ENCODE measurements around the gene LRMDA.
"Not testable (repeated sequence)": the region's sequence is repeated elsewhere in the genome, so short reads cannot be mapped to it uniquely, and the experiment has no call there.

LRMDA gene

DNA sequence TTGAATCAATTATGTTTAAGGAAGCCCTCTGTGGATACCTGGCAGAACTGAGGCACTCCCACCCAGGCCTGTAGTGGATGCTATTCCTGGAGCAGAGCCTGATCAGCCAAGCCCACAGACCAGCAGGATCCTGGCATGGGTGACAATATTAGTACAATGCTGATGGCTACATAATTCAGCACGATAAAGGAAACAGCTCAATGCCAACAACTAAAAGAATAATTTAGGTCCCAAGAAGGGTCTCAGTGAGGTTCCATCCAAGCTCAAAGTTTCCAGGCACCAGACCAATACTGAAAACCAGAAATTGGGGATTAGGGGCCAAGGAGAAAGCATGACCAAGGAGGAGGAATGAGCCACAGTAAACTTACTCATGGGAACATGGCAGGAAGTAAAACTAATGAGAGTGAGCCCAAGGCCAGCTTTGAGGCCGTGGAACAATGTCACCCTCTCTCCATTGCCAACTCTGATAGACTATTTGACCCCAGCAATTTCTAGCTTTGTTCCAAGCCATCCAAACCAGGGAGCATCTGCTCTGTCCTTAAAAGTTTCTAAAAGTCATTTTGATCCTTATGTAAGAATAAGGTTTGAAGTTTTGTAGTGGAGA, 1123.7 kb downstream of the LRMDA start:
- no peak for DNase-seq (ENCODE audit: low spot score)

DNA sequence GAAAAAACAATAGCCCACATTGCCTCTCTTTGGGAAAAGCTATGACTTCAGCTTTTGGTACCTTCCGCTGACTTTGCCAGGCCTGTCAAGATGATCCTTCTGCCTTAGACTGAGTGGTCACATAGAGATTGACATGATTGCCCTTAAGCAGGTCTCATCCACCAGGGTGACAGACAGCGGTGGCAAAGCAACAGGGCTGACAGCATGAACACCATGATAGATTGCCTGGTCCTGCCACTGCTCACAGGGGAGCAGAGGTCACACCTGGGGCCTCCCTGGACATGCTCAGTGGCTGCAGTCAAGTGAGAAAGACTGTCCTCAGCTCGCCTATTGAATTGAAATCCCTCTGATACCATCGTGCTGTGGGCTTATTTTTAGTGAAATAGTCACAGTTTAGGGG, 1125.9 kb downstream of the LRMDA start:
- no peak for DNase-seq (ENCODE audit: low spot score)

DNA sequence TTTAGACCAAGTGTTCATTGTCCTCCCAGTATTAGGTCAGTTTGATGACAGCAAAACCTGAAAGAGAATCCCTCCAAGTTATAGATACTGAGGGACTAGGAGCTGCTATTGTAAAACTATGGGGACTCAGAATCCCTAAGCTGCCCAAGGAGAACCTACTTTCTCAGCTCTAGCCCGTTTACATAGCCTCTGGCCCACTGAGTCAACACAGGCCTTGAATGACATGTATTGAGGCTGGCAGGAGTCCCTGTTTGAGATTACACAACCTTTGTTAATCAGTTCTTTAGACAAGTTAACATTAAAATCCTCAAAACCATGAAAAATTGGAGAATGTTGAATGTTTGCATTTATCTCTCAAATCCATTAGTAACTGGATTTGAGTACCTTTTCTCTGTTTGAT, 1127.2 kb downstream of the LRMDA start:
- no peak for DNase-seq (ENCODE audit: low spot score)

- DNase-seq (ENCODE audit: low spot score): no peak
These were observed 1127.8 kb downstream of the LRMDA start for GRCh38 chr10:76558996-76559891.

GRCh38 chr10:76559892-76560220, 1128.4 kb downstream of the LRMDA start:
- DNase-seq (ENCODE audit: low spot score): no peak

DNA sequence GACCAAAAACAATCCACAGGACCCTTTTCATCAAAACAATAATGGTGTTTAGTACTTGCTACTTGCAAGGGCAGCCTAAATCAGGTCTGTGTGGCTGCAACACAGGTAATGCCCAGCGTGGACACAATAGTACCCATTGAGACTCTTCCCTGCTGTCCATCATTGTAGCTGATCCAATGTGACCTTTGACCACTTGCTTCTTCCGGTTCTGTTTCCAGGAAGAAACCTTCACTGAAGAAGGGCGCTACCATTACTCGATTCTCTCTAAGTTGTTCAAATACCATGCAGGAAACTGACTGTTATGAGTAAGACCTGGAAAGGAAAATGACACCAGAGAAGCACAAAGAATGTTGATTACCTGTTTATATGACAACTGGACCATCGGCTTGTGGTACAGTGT, 1128.9 kb downstream of the LRMDA start:
- no peak for DNase-seq (ENCODE audit: low spot score)

- DNase-seq (ENCODE audit: low spot score): no peak
These were observed 1131.9 kb downstream of the LRMDA start for GRCh38 chr10:76563286-76563685.

- no peak for DNase-seq (ENCODE audit: low spot score)
These were observed 1140.6 kb downstream of the LRMDA start for GRCh38 chr10:76572021-76572420.

GRCh38 chr10:76576276-76576962, 1145.0 kb downstream of the LRMDA start:
- no peak for DNase-seq (ENCODE audit: low spot score)

GRCh38 chr10:76577455-76577854, 1146.0 kb downstream of the LRMDA start:
- DNase-seq (ENCODE audit: low spot score): no peak

GRCh38 chr10:76581506-76582256, 1150.3 kb downstream of the LRMDA start:
- no peak for DNase-seq (ENCODE audit: low spot score)

DNA sequence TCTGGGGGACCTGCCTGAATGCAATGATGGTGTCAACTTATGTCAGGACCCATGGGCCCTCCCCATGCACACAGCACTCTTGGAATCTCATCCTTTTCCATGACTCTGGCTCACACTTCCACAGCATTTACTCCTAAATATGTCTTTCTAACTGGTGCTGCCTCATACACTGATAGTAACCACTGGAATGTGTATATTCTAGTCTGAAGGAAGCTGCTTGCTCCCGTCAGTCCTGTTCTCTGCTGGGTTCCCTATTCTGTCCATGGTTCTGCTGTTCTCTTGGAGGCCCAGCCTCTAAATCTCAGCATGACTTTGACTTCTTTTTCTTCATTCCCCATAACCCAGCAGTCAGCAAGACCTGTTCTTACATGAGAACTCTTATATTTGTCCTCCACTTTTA, 1151.1 kb downstream of the LRMDA start:
- no peak for DNase-seq (ENCODE audit: low spot score)

- DNase-seq (ENCODE audit: low spot score): no peak
These were observed 1152.3 kb downstream of the LRMDA start for GRCh38 chr10:76583711-76584161.

GRCh38 chr10:76584466-76584865, 1153.0 kb downstream of the LRMDA start:
- not testable (repeated sequence) for DNase-seq (ENCODE audit: low spot score)
